ENCODE measurements around the gene BRSK2. TPM values are rescaled to one million over a fixed set of nuclear protein-coding genes. Genes with fewer than 3 reads are reported as not detected.

BRSK2 gene
- total RNA-seq, 1 donor from 2014 or later = 9.3 TPM

DNA sequence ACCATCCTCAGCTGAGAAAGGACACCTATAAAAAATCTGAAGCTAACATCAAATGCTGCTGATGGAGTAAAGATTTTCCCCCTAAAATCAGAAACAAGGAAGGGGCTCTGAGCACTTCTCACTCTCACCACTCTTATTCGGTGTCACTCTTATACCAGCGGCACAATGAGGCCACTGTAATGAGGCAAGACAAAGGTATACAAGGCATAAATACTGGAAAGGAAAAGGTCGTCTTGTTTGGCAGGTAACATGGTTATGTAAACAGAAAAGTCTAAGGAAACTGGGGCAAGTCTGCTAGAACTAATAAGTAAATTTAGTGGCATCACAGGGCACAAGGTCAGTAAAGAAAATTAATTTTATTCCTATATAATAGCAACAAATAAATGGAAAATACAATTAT is 104.9 kb downstream of the BRSK2 start:
- H3K27me3 ChIP-seq = no peaks in the 10 kb centered on the region
- intact Hi-C loops (cut with DNase I) = no loop called here
- DNase-seq (ENCODE audit: low spot score in 2 of 2) = no peak
- H3K9me3 ChIP-seq = no peaks in the 10 kb centered on the region
- H3K36me3 ChIP-seq = peaks cover 2 to 5% of the 10 kb centered on the region in 2 donors
- no peak overlapping the region for H3K4me3 ChIP-seq
- H3K27ac ChIP-seq = no peak overlapping the region
- H3K4me1 ChIP-seq = no peaks in the 10 kb centered on the region
- TF ChIP-seq, protein P1, sequence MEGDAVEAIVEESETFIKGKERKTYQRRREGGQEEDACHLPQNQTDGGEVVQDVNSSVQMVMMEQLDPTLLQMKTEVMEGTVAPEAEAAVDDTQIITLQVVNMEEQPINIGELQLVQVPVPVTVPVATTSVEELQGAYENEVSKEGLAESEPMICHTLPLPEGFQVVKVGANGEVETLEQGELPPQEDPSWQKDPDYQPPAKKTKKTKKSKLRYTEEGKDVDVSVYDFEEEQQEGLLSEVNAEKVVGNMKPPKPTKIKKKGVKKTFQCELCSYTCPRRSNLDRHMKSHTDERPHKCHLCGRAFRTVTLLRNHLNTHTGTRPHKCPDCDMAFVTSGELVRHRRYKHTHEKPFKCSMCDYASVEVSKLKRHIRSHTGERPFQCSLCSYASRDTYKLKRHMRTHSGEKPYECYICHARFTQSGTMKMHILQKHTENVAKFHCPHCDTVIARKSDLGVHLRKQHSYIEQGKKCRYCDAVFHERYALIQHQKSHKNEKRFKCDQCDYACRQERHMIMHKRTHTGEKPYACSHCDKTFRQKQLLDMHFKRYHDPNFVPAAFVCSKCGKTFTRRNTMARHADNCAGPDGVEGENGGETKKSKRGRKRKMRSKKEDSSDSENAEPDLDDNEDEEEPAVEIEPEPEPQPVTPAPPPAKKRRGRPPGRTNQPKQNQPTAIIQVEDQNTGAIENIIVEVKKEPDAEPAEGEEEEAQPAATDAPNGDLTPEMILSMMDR (IDR thresholded peaks at IDR 0.05) = no peak

GRCh38 chr11:1496091-1496760 is 106.5 kb downstream of the BRSK2 start:
- intact Hi-C loops (cut with DNase I) = no loop called here
- Histone ChIP-seq H3K4me1 (peaks cover 0 to 2% of the 10 kb centered on the region in 2 donors), H3K4me3 (no peak overlapping the region), H3K27me3 (no peaks in the 10 kb centered on the region), H3K27ac (no peak overlapping the region), H3K36me3 (peaks cover 5 to 13% of the 10 kb centered on the region in 2 donors), H3K9me3 (no peaks in the 10 kb centered on the region)
- no peak for DNase-seq (ENCODE audit: low spot score in 2 of 2)
- TF ChIP-seq, protein P1 (IDR thresholded peaks at IDR 0.05) = no peak

DNA sequence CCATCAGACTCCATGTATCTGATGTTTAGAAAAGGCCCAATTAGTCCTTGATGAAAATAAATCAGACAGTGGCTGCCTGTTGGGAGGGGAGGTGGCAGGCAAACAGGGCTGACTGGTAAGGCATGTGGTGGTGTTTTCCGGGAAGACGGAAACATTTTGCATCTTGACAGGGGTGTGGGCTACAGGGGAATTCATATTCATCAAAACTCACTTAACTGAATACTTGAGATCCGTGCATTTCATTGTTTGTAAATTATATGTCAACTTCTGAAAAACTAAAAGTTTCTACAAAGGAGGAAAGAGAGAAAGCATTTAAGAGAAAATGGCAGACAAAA is 107.0 kb downstream of the BRSK2 start:
- peaks cover 5 to 13% of the 10 kb centered on the region in 2 donors for H3K36me3 ChIP-seq
- DNase-seq (ENCODE audit: low spot score in 2 of 2) = no peak
- TF ChIP-seq, protein P1 (IDR thresholded peaks at IDR 0.05) = no peak
- intact Hi-C loops (cut with DNase I) = no loop called here
- peaks cover 0 to 6% of the 10 kb centered on the region in 2 donors for H3K4me1 ChIP-seq
- no peaks in the 10 kb centered on the region for H3K9me3 ChIP-seq
- no peak overlapping the region for H3K4me3 ChIP-seq
- H3K27ac ChIP-seq = no peak overlapping the region
- no peaks in the 10 kb centered on the region for H3K27me3 ChIP-seq

DNA sequence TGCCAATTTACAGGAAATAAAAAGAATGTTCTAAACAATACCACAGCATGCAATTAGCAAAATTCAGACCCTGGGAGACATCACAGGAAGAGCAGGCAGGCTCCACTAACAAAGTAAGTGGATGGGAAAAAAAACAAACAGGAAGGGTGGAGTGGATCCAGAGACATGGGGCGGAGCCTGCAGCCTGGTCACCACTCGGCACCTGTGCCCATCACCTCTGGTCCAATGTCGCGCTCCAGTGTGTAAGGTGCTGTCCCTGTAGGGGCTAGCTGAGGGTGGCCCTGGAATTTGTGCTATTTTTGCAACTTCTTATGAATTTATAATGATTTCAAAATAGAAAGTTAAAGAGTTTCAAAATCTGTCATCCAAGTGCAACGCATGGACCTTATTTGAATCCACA is 107.9 kb downstream of the BRSK2 start:
- H3K9me3 ChIP-seq = no peaks in the 10 kb centered on the region
- peaks cover 5 to 13% of the 10 kb centered on the region in 2 donors for H3K36me3 ChIP-seq
- peak in 1 of 2 donors; percentile 40 for DNase-seq (ENCODE audit: low spot score in 2 of 2)
- H3K27ac ChIP-seq = no peak overlapping the region
- H3K4me1 ChIP-seq = peaks cover 4 to 14% of the 10 kb centered on the region in 2 donors
- no peak overlapping the region for H3K4me3 ChIP-seq
- intact Hi-C loops (cut with DNase I) = no loop called here
- H3K27me3 ChIP-seq = no peaks in the 10 kb centered on the region
- TF ChIP-seq, protein P1 (IDR thresholded peaks at IDR 0.05) = no peak

DNA sequence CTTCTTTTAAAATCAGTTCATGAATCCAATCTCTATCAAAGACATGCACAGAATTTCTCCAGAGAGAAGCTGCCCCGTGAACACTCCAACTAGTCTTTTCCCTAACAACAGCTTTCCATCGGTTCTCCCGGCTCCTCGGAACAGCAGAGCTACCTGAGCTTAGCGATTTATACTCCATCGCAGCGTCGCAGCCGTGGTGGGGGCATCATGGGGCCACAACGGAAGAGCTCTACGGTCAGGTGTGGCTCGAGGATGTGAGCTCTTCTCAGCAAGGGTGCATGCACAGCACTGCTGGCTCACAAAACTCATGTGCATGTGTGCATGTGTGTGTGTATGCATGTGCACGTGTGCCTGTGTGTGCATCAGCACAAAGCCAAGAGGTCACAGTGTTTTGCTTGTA is 108.5 kb downstream of the BRSK2 start:
- H3K4me3 ChIP-seq = no peak overlapping the region
- intact Hi-C loops (cut with DNase I) = no loop called here
- H3K27ac ChIP-seq = no peak overlapping the region
- H3K9me3 ChIP-seq = no peaks in the 10 kb centered on the region
- peaks cover 9 to 20% of the 10 kb centered on the region in 2 donors for H3K4me1 ChIP-seq
- H3K36me3 ChIP-seq = peaks cover 5 to 13% of the 10 kb centered on the region in 2 donors
- TF ChIP-seq, protein P1 (IDR thresholded peaks at IDR 0.05) = no peak
- no peak for DNase-seq (ENCODE audit: low spot score in 2 of 2)
- no peaks in the 10 kb centered on the region for H3K27me3 ChIP-seq

Measured in ascending aorta (tissue), 2 donors.